DND-41 (cell line): ENCODE data around the gene UBE2U.
"Not testable (repeated sequence)": the region's sequence is repeated elsewhere in the genome, so short reads cannot be mapped to it uniquely, and the experiment has no call there.

Experiments used
- ATAC-seq: fragments of 200-7000 bp; cut with Tn5 transposase; 3 replicates; pipeline ENCODE4 v1.9.1; 2021; ENCODE audit warnings: low read depth; ENCODE audit not compliant: insufficient read depth
- DNase-seq: peaks from one replicate; pipeline ENCODE4 v3.0.0-alpha.2; 2020
- H2AFZ ChIP-seq: 2 replicates; pipeline ENCODE4 v1.6.0; 2012; ENCODE audit warnings: low read depth, low read length
- H3K27ac ChIP-seq: 2 replicates; pipeline ENCODE4 v1.5.1; 2012; ENCODE audit warnings: low read length, inconsistent platforms
- H3K27me3 ChIP-seq: fragments of 200-600 bp; sonication (generic); 2 replicates; pipeline ENCODE4 v1.6.0; 2012; ENCODE audit warnings: low read length, mild to moderate bottlenecking, inconsistent platforms; ENCODE audit not compliant: insufficient read depth, poor library complexity
- H3K36me3 ChIP-seq: 2 replicates; pipeline ENCODE4 v1.5.1; 2012; ENCODE audit warnings: low read length, inconsistent platforms; ENCODE audit not compliant: insufficient read depth
- H3K4me1 ChIP-seq: 2 replicates; pipeline ENCODE4 v1.5.1; 2012; ENCODE audit warnings: mild to moderate bottlenecking, low read length; ENCODE audit not compliant: insufficient read depth
- H3K4me2 ChIP-seq: 2 replicates; pipeline ENCODE4 v1.6.0; 2012; ENCODE audit warnings: mild to moderate bottlenecking, moderate library complexity, low read length, inconsistent platforms; ENCODE audit not compliant: insufficient read depth
- H3K4me3 ChIP-seq, 2 experiments: fragments of 200-600 bp in 1 of 2; shearing (Covaris generic) in 1 of 2; 2 replicates each; pipeline ENCODE4 v1.5.1; 2012 to 2016; ENCODE audit warnings: inconsistent platforms in 2 of 2, low read length in 2 of 2, mild to moderate bottlenecking in 2 of 2, low read depth in 1 of 2, moderate library complexity in 1 of 2
- H3K79me2 ChIP-seq: 2 replicates; pipeline ENCODE4 v1.6.0; 2012; ENCODE audit warnings: low read length, inconsistent platforms; ENCODE audit not compliant: insufficient read depth
- H3K9ac ChIP-seq: 2 replicates; pipeline ENCODE4 v1.6.0; 2012; ENCODE audit warnings: low read depth, mild to moderate bottlenecking, inconsistent platforms, low read length, moderate library complexity
- H3K9me3 ChIP-seq: 2 replicates; pipeline ENCODE4 v1.5.1; 2012; ENCODE audit warnings: low read length, moderate library complexity, mild to moderate bottlenecking, inconsistent platforms; ENCODE audit not compliant: insufficient read depth, severe bottlenecking
- H4K20me1 ChIP-seq: 2 replicates; pipeline ENCODE4 v1.6.0; 2012; ENCODE audit warnings: low read length; ENCODE audit not compliant: insufficient read depth
- CTCF ChIP-seq: IDR thresholded peaks from 2 replicates; pipeline ENCODE4 v1.5.1; 2012; ENCODE audit warnings: borderline replicate concordance, low read length, moderate library complexity, mild to moderate bottlenecking; ENCODE audit not compliant: poor library complexity, severe bottlenecking; ENCODE audit errors: extremely low read depth
- EZH2 ChIP-seq: IDR thresholded peaks from 3 replicates; pipeline ENCODE4 v1.6.1; 2012; ENCODE audit warnings: borderline replicate concordance, low read depth, mild to moderate bottlenecking, moderate library complexity, low read length, inconsistent platforms; ENCODE audit not compliant: severe bottlenecking

UBE2U gene

GRCh38 chr1:64215576-64215975 lies 12.2 kb downstream of the UBE2U start:
- no peak for DNase-seq
- no peak for ATAC-seq
- TF ChIP-seq EZH2 = no peak
- no peak for TF ChIP-seq CTCF

GRCh38 chr1:64220241-64220640 lies 16.8 kb downstream of the UBE2U start:
- no peaks in the 10 kb centered on the region for H3K36me3 ChIP-seq
- no peaks in the 10 kb centered on the region for H3K79me2 ChIP-seq
- no peak for DNase-seq

More at GRCh38 chr1:64215576-64215975, 12.2 kb downstream of the UBE2U start:
- no peak overlapping the region for H3K4me2 ChIP-seq
- H3K9me3 ChIP-seq = no peaks in the 10 kb centered on the region
- no peak overlapping the region for H3K9ac ChIP-seq
- no peaks in the 10 kb centered on the region for H3K4me1 ChIP-seq
- H3K27me3 ChIP-seq = peaks cover 3% of the 10 kb centered on the region
- no peaks in the 10 kb centered on the region for H3K36me3 ChIP-seq
- H3K27ac ChIP-seq = no peak overlapping the region
- H2AFZ ChIP-seq = no peak overlapping the region
- no peak overlapping the region for H3K4me3 ChIP-seq
- H3K79me2 ChIP-seq = no peaks in the 10 kb centered on the region
- no peaks in the 10 kb centered on the region for H4K20me1 ChIP-seq

GRCh38 chr1:64223329-64224151 lies 20.1 kb downstream of the UBE2U start:
- H3K4me3 ChIP-seq = no peak overlapping the region
- H2AFZ ChIP-seq = no peak overlapping the region
- H3K4me2 ChIP-seq = no peak overlapping the region
- no peaks in the 10 kb centered on the region for H3K4me1 ChIP-seq
- TF ChIP-seq CTCF (no peak), EZH2 (no peak)
- ATAC-seq (no peak), DNase-seq (no peak)
- H3K36me3 ChIP-seq = no peaks in the 10 kb centered on the region
- no peak overlapping the region for H3K9ac ChIP-seq
- no peaks in the 10 kb centered on the region for H3K27me3 ChIP-seq
- no peaks in the 10 kb centered on the region for H3K79me2 ChIP-seq
- H3K9me3 ChIP-seq = no peaks in the 10 kb centered on the region
- H3K27ac ChIP-seq = no peak overlapping the region
- H4K20me1 ChIP-seq = no peaks in the 10 kb centered on the region

More at GRCh38 chr1:64220241-64220640, 16.8 kb downstream of the UBE2U start:
- no peaks in the 10 kb centered on the region for H3K9me3 ChIP-seq
- no peak overlapping the region for H3K27ac ChIP-seq
- no peak for ATAC-seq
- no peaks in the 10 kb centered on the region for H3K4me1 ChIP-seq
- no peak overlapping the region for H2AFZ ChIP-seq
- no peak overlapping the region for H3K4me2 ChIP-seq
- H3K4me3 ChIP-seq = no peak overlapping the region
- no peak for TF ChIP-seq EZH2
- TF ChIP-seq CTCF = no peak
- no peak overlapping the region for H3K9ac ChIP-seq
- no peaks in the 10 kb centered on the region for H4K20me1 ChIP-seq
- peaks cover 3% of the 10 kb centered on the region for H3K27me3 ChIP-seq

GRCh38 chr1:64224236-64224635 lies 20.8 kb downstream of the UBE2U start:
- H3K27me3 ChIP-seq, DNase-seq, H2AFZ ChIP-seq, H3K79me2 ChIP-seq, H3K27ac ChIP-seq, H3K4me3 ChIP-seq, H3K4me2 ChIP-seq, H3K4me1 ChIP-seq, H4K20me1 ChIP-seq, H3K9me3 ChIP-seq, H3K36me3 ChIP-seq, H3K9ac ChIP-seq, ATAC-seq: not testable (repeated sequence)
